Activated CD8-positive, alpha-beta memory T cell treated with anti-CD3 and anti-CD28 coated beads, Interleukin-2, amount 50 U/mL, for 1 hour (primary cell): ENCODE data around the gene TRAPPC3L.

ENCODE experiments used
- DNase-seq: peaks from one replicate; pipeline ENCODE4 v3.0.0-alpha.2; 2020; ENCODE audit errors: extremely low read depth

The TRAPPC3L gene

GRCh38 chr6:116545651-116546050 lies at the start of gene TRAPPC3L:
TSS of gene TRAPPC3L (minus strand) at chr6:116545684. CDS start at chr6:116545514, 170 bp downstream.
- no peak for DNase-seq

GRCh38 chr6:116595247-116595646 lies 49.8 kb upstream of the TRAPPC3L start:
- no peak for DNase-seq

GRCh38 chr6:116586738-116587137 lies 41.3 kb upstream of the TRAPPC3L start:
- DNase-seq, result no peak

GRCh38 chr6:116586276-116586675 lies 40.8 kb upstream of the TRAPPC3L start:
- DNase-seq, result no peak

- no peak for DNase-seq
These were observed 34.7 kb upstream of the TRAPPC3L start for GRCh38 chr6:116580198-116580597.

- DNase-seq, result no peak
These were observed 33.7 kb upstream of the TRAPPC3L start for GRCh38 chr6:116579143-116579542.

GRCh38 chr6:116578335-116578734 lies 32.9 kb upstream of the TRAPPC3L start:
- no peak for DNase-seq

- DNase-seq, result no peak
These were observed 32.0 kb upstream of the TRAPPC3L start for GRCh38 chr6:116577486-116577885.

GRCh38 chr6:116575227-116575626 lies 29.7 kb upstream of the TRAPPC3L start:
- no peak for DNase-seq

GRCh38 chr6:116572162-116572561 lies 26.7 kb upstream of the TRAPPC3L start:
- no peak for DNase-seq

- DNase-seq, result no peak
These were observed 26.2 kb upstream of the TRAPPC3L start for GRCh38 chr6:116571683-116572000.

GRCh38 chr6:116570856-116571682 lies 25.6 kb upstream of the TRAPPC3L start, which contains the start of gene RWDD1:
TSS of gene RWDD1 (plus strand) at chr6:116571504. CDS start at chr6:116571583, 79 bp downstream.
- DNase-seq, result peak; percentile 98

GRCh38 chr6:116568821-116569755 lies 23.6 kb upstream of the TRAPPC3L start:
- no peak for DNase-seq

- no peak for DNase-seq
These were observed 22.6 kb upstream of the TRAPPC3L start for GRCh38 chr6:116568111-116568510.

- DNase-seq, result no peak
These were observed 19.7 kb upstream of the TRAPPC3L start for GRCh38 chr6:116564921-116565872.

- no peak for DNase-seq
These were observed 18.8 kb upstream of the TRAPPC3L start for GRCh38 chr6:116564311-116564710.

- DNase-seq, result no peak
These were observed 18.3 kb upstream of the TRAPPC3L start for GRCh38 chr6:116563830-116564229.

- DNase-seq, result no peak
These were observed 17.1 kb upstream of the TRAPPC3L start for GRCh38 chr6:116562614-116563013.

- no peak for DNase-seq
These were observed 16.5 kb upstream of the TRAPPC3L start for GRCh38 chr6:116562019-116562403.

GRCh38 chr6:116561377-116562018 lies 16.0 kb upstream of the TRAPPC3L start:
- no peak for DNase-seq

- no peak for DNase-seq
These were observed 14.6 kb upstream of the TRAPPC3L start for GRCh38 chr6:116560130-116560529.
